KMS-11 (cell line): ENCODE results near the gene NR2C1.
A peak's percentile ranks its signal among the peaks of the same experiment; 100 is the strongest.

Source experiments
- H2AFZ ChIP-seq: fragments of 200-600 bp; sonication (generic); 2 replicates; pipeline ENCODE4 v1.6.1; 2016; ENCODE audit warnings: antibody characterized with exemption, mixed run types, low read depth
- H3K27ac ChIP-seq: fragments of 200-600 bp; sonication (generic); 2 replicates; pipeline ENCODE4 v1.6.1; 2016; ENCODE audit warnings: mild to moderate bottlenecking, mixed run types
- H3K27me3 ChIP-seq: fragments of 200-600 bp; sonication (generic); 2 replicates; pipeline ENCODE4 v1.6.1; 2017; ENCODE audit warnings: mild to moderate bottlenecking, low read depth, mixed run types, moderate library complexity; ENCODE audit not compliant: insufficient read depth
- H3K36me3 ChIP-seq: fragments of 200-600 bp; sonication (generic); 2 replicates; pipeline ENCODE4 v1.6.1; 2017; ENCODE audit warnings: mild to moderate bottlenecking, mixed run types; ENCODE audit not compliant: insufficient read depth
- H3K4me1 ChIP-seq: fragments of 200-600 bp; sonication (generic); 2 replicates; pipeline ENCODE4 v1.6.1; 2016; ENCODE audit warnings: mild to moderate bottlenecking, low read depth, mixed run types; ENCODE audit not compliant: poor library complexity, severe bottlenecking
- H3K4me2 ChIP-seq: fragments of 200-600 bp; sonication (generic); 2 replicates; pipeline ENCODE4 v1.7.0; 2016; ENCODE audit warnings: mild to moderate bottlenecking, mixed run types
- H3K4me3 ChIP-seq: fragments of 200-600 bp; sonication (generic); IDR thresholded peaks from 2 replicates; pipeline ENCODE4 v1.6.1; 2017; ENCODE audit warnings: low read depth, low read length, mixed read lengths; ENCODE audit not compliant: insufficient read depth
- H3K79me2 ChIP-seq: fragments of 200-600 bp; sonication (generic); 2 replicates; pipeline ENCODE4 v1.6.1; 2016; ENCODE audit warnings: low read depth, mixed run types; ENCODE audit not compliant: insufficient read depth
- H3K9ac ChIP-seq: fragments of 200-600 bp; sonication (generic); 2 replicates; pipeline ENCODE4 v1.6.1; 2016; ENCODE audit warnings: mild to moderate bottlenecking, mixed run types
- H4K20me1 ChIP-seq: fragments of 200-600 bp; sonication (generic); 2 replicates; pipeline ENCODE4 v1.6.1; 2016; ENCODE audit warnings: mild to moderate bottlenecking, mixed run types; ENCODE audit not compliant: insufficient read depth
- TF ChIP-seq, protein P1 (sequence below): fragments of 200-600 bp; sonication (generic); conservative IDR thresholded peaks from 2 replicates; pipeline ENCODE4 v1.6.1; 2017; ENCODE audit warnings: low read depth, mild to moderate bottlenecking, antibody characterized with exemption, low read length, moderate library complexity, mixed read lengths

The NR2C1 gene

GRCh38 chr12:95003213-95003920, 70.1 kb downstream of the NR2C1 start, which contains the start of gene NDUFA12:
TSS of gene NDUFA12 (minus strand) at chr12:95003697. CDS start at chr12:95003680, 17 bp downstream.
- TF ChIP-seq, protein P1, sequence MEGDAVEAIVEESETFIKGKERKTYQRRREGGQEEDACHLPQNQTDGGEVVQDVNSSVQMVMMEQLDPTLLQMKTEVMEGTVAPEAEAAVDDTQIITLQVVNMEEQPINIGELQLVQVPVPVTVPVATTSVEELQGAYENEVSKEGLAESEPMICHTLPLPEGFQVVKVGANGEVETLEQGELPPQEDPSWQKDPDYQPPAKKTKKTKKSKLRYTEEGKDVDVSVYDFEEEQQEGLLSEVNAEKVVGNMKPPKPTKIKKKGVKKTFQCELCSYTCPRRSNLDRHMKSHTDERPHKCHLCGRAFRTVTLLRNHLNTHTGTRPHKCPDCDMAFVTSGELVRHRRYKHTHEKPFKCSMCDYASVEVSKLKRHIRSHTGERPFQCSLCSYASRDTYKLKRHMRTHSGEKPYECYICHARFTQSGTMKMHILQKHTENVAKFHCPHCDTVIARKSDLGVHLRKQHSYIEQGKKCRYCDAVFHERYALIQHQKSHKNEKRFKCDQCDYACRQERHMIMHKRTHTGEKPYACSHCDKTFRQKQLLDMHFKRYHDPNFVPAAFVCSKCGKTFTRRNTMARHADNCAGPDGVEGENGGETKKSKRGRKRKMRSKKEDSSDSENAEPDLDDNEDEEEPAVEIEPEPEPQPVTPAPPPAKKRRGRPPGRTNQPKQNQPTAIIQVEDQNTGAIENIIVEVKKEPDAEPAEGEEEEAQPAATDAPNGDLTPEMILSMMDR = no peak
- Histone ChIP-seq H3K27ac (peak within 1 kb of the TSS; percentile 63), H3K79me2 (peaks cover 49% of the 10 kb centered on the region), H2AFZ (peak within 1 kb of the TSS; percentile 92), H3K9ac (peak within 1 kb of the TSS; percentile 78; the same call in 1 of the 2 replicates), H4K20me1 (no peaks in the 10 kb centered on the region), H3K4me3 (peak within 1 kb of the TSS; percentile 65), H3K27me3 (no peaks in the 10 kb centered on the region), H3K4me2 (peak within 1 kb of the TSS; percentile 72), H3K36me3 (peaks cover 5% of the 10 kb centered on the region; the same call in 1 of the 2 replicates), H3K4me1 (peaks cover 21% of the 10 kb centered on the region)

DNA sequence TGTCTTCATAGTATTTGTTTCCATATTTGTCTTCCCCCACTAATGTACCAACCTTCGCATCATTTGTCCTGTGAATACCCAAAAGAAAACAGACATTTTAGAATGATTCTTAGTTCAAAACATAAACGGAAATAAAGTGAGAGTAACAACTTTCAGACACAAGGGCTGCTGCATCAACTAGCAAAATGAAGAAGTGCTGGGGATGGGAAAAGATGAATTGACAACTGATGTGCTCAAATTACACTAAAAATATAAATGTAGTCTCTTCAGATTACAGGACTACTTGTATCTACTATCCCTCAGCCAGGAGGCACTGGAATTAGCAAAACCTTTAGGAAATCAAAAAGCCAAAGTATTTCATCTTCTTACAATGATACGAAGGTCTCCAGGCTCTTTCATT, 70.7 kb downstream of the NR2C1 start:
- peak overlapping the region; percentile 63; the same call in 1 of the 2 replicates for H3K27ac ChIP-seq
- H3K79me2 ChIP-seq = peaks cover 55% of the 10 kb centered on the region
- peaks cover 21% of the 10 kb centered on the region for H3K4me1 ChIP-seq
- no peaks in the 10 kb centered on the region for H4K20me1 ChIP-seq
- peak overlapping the region; percentile 78; the same call in 1 of the 2 replicates for H3K9ac ChIP-seq
- H2AFZ ChIP-seq = peak overlapping the region; percentile 92; the same call in 1 of the 2 replicates
- H3K4me3 ChIP-seq = peak overlapping the region; percentile 65
- H3K4me2 ChIP-seq = peak overlapping the region; percentile 72
- peaks cover 5% of the 10 kb centered on the region; the same call in 1 of the 2 replicates for H3K36me3 ChIP-seq
- TF ChIP-seq, protein P1 = no peak
- H3K27me3 ChIP-seq = no peaks in the 10 kb centered on the region

DNA sequence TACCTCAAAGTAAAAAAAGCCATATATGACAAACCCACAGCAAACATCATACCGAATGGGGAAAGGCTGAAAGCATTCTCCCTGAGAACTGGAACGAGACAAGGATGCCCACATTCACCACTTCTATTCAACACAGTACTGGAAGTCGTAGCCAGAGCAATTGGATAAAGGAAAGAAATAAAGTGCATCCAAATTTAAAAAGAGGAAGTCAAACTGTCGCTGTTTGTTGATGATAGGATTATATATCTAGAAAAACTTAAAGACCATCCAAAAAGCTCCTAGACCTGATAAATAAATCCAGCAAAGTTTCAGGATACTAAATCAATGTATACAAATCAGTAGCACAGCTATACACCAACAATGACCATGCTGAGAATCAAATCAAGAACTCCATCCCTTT, 75.1 kb downstream of the NR2C1 start:
- Histone ChIP-seq H4K20me1 (no peaks in the 10 kb centered on the region), H3K79me2 (peaks cover 63% of the 10 kb centered on the region), H3K4me1 (peaks cover 16% of the 10 kb centered on the region), H3K4me2 (no peak overlapping the region), H3K36me3 (peaks cover 5% of the 10 kb centered on the region; the same call in 1 of the 2 replicates), H3K27me3 (no peaks in the 10 kb centered on the region), H3K4me3 (no peak overlapping the region), H2AFZ (no peak overlapping the region), H3K9ac (no peak overlapping the region), H3K27ac (no peak overlapping the region)
- TF ChIP-seq, protein P1 = no peak

GRCh38 chr12:94997726-94998125, 75.7 kb downstream of the NR2C1 start:
- Histone ChIP-seq H3K36me3 (peaks cover 5% of the 10 kb centered on the region; the same call in 1 of the 2 replicates), H2AFZ (no peak overlapping the region), H3K27ac (no peak overlapping the region), H3K4me3 (no peak overlapping the region), H3K4me1 (peaks cover 16% of the 10 kb centered on the region), H3K9ac (no peak overlapping the region), H3K79me2 (peaks cover 57% of the 10 kb centered on the region), H3K4me2 (no peak overlapping the region), H4K20me1 (no peaks in the 10 kb centered on the region), H3K27me3 (no peaks in the 10 kb centered on the region)
- TF ChIP-seq, protein P1 = no peak
